K562 (cell line): ENCODE data around the gene FBXL4.

Experiments
- BHLHE40 ChIP-seq: IDR thresholded peaks from 2 replicates; pipeline ENCODE4 v1.6.1; 2011; ENCODE audit warnings: low read length, improper control_type of control experiment
- CCNT2 ChIP-seq: IDR thresholded peaks from 2 replicates; pipeline ENCODE4 v1.6.1; 2011; ENCODE audit warnings: borderline replicate concordance, low read depth, mild to moderate bottlenecking, moderate library complexity, mixed read lengths, low read length; ENCODE audit not compliant: insufficient read length; ENCODE audit errors: extremely low read depth
- EZH2 ChIP-seq: IDR thresholded peaks from 2 replicates; pipeline ENCODE4 v1.6.1; 2012; ENCODE audit warnings: low read depth, mild to moderate bottlenecking, inconsistent platforms, low read length, borderline replicate concordance
- MAX ChIP-seq: sonication (generic); formaldehyde crosslinking; IDR thresholded peaks from 2 replicates; pipeline ENCODE4 v1.9.0; 2022; ENCODE audit warnings: mild to moderate bottlenecking, missing genetic modification reagents
- MBD1 ChIP-seq: fragments of 250-450 bp; sonication (Bioruptor Pico); IDR thresholded peaks from 2 replicates; pipeline ENCODE4 v1.8.0; 2022; ENCODE audit warnings: inconsistent platforms
- POLR2A ChIP-seq: fragments of 450-650 bp; conservative IDR thresholded peaks from 2 replicates; pipeline ENCODE4 v1.6.1; 2016
- ZKSCAN1 ChIP-seq: fragments of 150-350 bp; IDR thresholded peaks from 2 replicates; pipeline ENCODE4 v1.6.1; 2016; ENCODE audit warnings: low read depth, low read length
- ZNF764 ChIP-seq: fragments of 250-450 bp; sonication (Bioruptor Pico); IDR thresholded peaks from 2 replicates; pipeline ENCODE4 v1.4.0; 2020; ENCODE audit warnings: low read depth, mild to moderate bottlenecking, moderate library complexity

- no peak for TF ChIP-seq MBD1 (CRISPR knock-in tag)
- TF ChIP-seq ZKSCAN1: no peak
- TF ChIP-seq MAX (CRISPR knock-in tag): no peak
- no peak for TF ChIP-seq POLR2A
- no peak for TF ChIP-seq EZH2
- TF ChIP-seq BHLHE40: no peak
- no peak for TF ChIP-seq CCNT2
- TF ChIP-seq ZNF764 (CRISPR knock-in tag): no peak
Observed at GRCh38 chr6:98949589-98949988, 1.8 kb upstream of the FBXL4 start.
